ENCODE results near the gene RAB27A. TPM values are rescaled to one million over a fixed set of nuclear protein-coding genes. Genes with fewer than 3 reads are reported as not detected.

Gene RAB27A
- total and polyA plus RNA-seq, 10 of the 15 experiments (the other 5 are each of a cell fraction or from before 2014, with no cell fraction given), result 13.3 to 139 (median 35.2) TPM

DNA sequence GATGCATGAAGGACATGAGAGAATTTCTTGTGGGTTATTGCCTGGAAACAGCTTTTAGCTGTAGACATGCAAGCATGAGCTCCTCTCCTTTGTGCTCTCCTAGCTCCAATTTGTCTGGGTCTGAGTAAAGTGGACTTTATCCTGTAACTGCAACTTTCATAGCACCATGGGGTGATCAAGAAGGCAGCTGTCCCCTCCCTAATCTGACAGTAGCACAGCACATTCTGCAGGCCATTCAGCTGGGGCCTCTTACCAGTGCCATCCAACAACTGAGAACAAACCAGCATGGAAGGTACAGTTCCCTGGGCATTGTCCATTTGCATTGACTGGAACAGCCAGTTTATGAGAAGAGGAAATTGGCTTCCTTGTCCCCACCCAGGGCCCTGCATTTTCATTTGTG is 7.7 kb upstream of the RAB27A start:
- TF ChIP-seq ZBTB11 (CRISPR knock-in tag; IDR thresholded peaks at IDR 0.05) (no peak), YBX1 (IDR thresholded peaks at IDR 0.05) (no peak), E4F1 (IDR thresholded peaks at IDR 0.05; ENCODE audit: borderline replicate concordance, partially characterized antibody) (no peak)
- no peak for DNase-seq (ENCODE audit: low read depth, low spot score)
- Histone ChIP-seq H2AFZ (ENCODE audit: control insufficient read depth, low read depth, low read length) (no peak overlapping the region), H3K79me2 (ENCODE audit: control insufficient read depth, insufficient read depth, low read length) (no peaks in the 10 kb centered on the region), H3K36me3 (ENCODE audit: control insufficient read depth in 2 of 2, insufficient read depth in 2 of 2, low read length in 1 of 2) (no peaks in the 10 kb centered on the region), H4K20me1 (ENCODE audit: control insufficient read depth, insufficient read depth) (no peaks in the 10 kb centered on the region), H3K4me3 (no peak overlapping the region), H3K27me3 (replicated peaks in 1 of 2; ENCODE audit: control insufficient read depth in 2 of 2, insufficient read depth in 2 of 2, low read length in 1 of 2) (no peaks in the 10 kb centered on the region), H3K27ac (ENCODE audit: control insufficient read depth, insufficient read depth) (no peak overlapping the region), H3K4me1 (ENCODE audit: control insufficient read depth, insufficient read depth, low read length) (no peaks in the 10 kb centered on the region), H3K9me3 (replicated peaks; ENCODE audit: control insufficient read depth, insufficient read depth, low read length) (no peaks in the 10 kb centered on the region), H3K4me2 (ENCODE audit: control insufficient read depth, insufficient read depth) (no peak overlapping the region), H3K9ac (ENCODE audit: control insufficient read depth, insufficient read depth, low read length) (no peak overlapping the region)
- intact Hi-C loops (cut with micrococcal nuclease; ENCODE audit: unreplicated experiment) (no loop called here), in situ Hi-C loops (cut with MboI) (no loop called here)
- ChIA-PET SMC1A (ENCODE audit: uncharacterized antibody, unreplicated experiment) (no interaction called here), RAD21 (ENCODE audit: unreplicated experiment) (interaction anchor here (0.7 to 0.9 kb wide), 2 partner anchors 40 to 137 kb away, joined by 3 to 4 read pairs; no protein-coding TSS in a partner anchor), POLR2A (no interaction called here), CTCF (interaction anchor here (0.6 to 1.8 kb wide), 3 partner anchors 90 to 142 kb away, joined by 3 to 7 read pairs (median 3); no protein-coding TSS in a partner anchor)
- no TSS peak for BruUV-seq (replicated peaks)
- no peak for FAIRE-seq
- ATAC-seq, result no peak
